Limb (tissue), 2 donors: ENCODE results near the gene WDR37.
"Not testable (repeated sequence)": the region's sequence is repeated elsewhere in the genome, so short reads cannot be mapped to it uniquely, and the experiment has no call there.

Experiments
- DNase-seq, 2 donors: peaks; one replicate each; pipeline ENCODE4 v3.0.0-alpha.2; 2016; ENCODE audit errors: extremely low spot score in 2 of 2

WDR37 gene

GRCh38 chr10:1056326-1057105, at the start of gene WDR37:
Gene WDR37, plus strand, starts transcription at chr10:1056385. Its CDS starts 15,771 bp downstream, at chr10:1072156.
- DNase-seq = peak; percentile 69 to 93

- DNase-seq = no peak
Measured at GRCh38 chr10:1006573-1006972, 49.6 kb upstream of the WDR37 start.

GRCh38 chr10:1007583-1007982, 48.6 kb upstream of the WDR37 start:
- DNase-seq = no peak

- DNase-seq = no peak
Measured at GRCh38 chr10:1009071-1009494, 47.1 kb upstream of the WDR37 start.

GRCh38 chr10:1009947-1010346, 46.2 kb upstream of the WDR37 start:
- DNase-seq = not testable (repeated sequence)

- DNase-seq = no peak
Measured at GRCh38 chr10:1010703-1011102, 45.5 kb upstream of the WDR37 start.

GRCh38 chr10:1011696-1012095, 44.5 kb upstream of the WDR37 start:
- DNase-seq = no peak

GRCh38 chr10:1015688-1016087, 40.5 kb upstream of the WDR37 start:
- no peak for DNase-seq

- no peak for DNase-seq
Measured at GRCh38 chr10:1019362-1019761, 36.8 kb upstream of the WDR37 start.

GRCh38 chr10:1020460-1020859, 35.7 kb upstream of the WDR37 start:
- no peak for DNase-seq

GRCh38 chr10:1020958-1021357, 35.2 kb upstream of the WDR37 start:
- DNase-seq = no peak

GRCh38 chr10:1022413-1022812, 33.8 kb upstream of the WDR37 start:
- no peak for DNase-seq

GRCh38 chr10:1024103-1024502, 32.1 kb upstream of the WDR37 start:
- DNase-seq = no peak

GRCh38 chr10:1025683-1026082, 30.5 kb upstream of the WDR37 start, which contains the start of gene IDI2:
Gene IDI2, minus strand, starts transcription at chr10:1025859. Its CDS starts 1,136 bp downstream, at chr10:1024723.
- DNase-seq = no peak

GRCh38 chr10:1026578-1026977, 29.6 kb upstream of the WDR37 start:
- DNase-seq = no peak

GRCh38 chr10:1029838-1030237, 26.3 kb upstream of the WDR37 start:
- no peak for DNase-seq

- no peak for DNase-seq
Measured at GRCh38 chr10:1033601-1034000, 22.6 kb upstream of the WDR37 start.

GRCh38 chr10:1034758-1035157, 21.4 kb upstream of the WDR37 start:
- DNase-seq = no peak

GRCh38 chr10:1035201-1035600, 21.0 kb upstream of the WDR37 start:
- no peak for DNase-seq

- DNase-seq = no peak
Measured at GRCh38 chr10:1036341-1036791, 19.8 kb upstream of the WDR37 start.

GRCh38 chr10:1037098-1037497, 19.1 kb upstream of the WDR37 start:
- no peak for DNase-seq

- DNase-seq = not testable (repeated sequence)
Measured at GRCh38 chr10:1038769-1039168, 17.4 kb upstream of the WDR37 start.

GRCh38 chr10:1040133-1040532, 16.1 kb upstream of the WDR37 start:
- no peak for DNase-seq
